HG03575 (cell line): ENCODE data around the gene ZNF236.

Experiments
- ATAC-seq: cut with Tn5 transposase; IDR thresholded peaks from one replicate; pipeline ENCODE4 v1.9.1; 2021; ENCODE audit not compliant: unreplicated experiment, insufficient number of reproducible peaks, low FRiP score; ENCODE audit errors: extremely low read depth

Gene ZNF236

GRCh38 chr18:76991021-76991688 lies 168.8 kb downstream of the ZNF236 start:
- no peak for ATAC-seq

- no peak for ATAC-seq
These were observed 170.1 kb downstream of the ZNF236 start for GRCh38 chr18:76992226-76993084.

- no peak for ATAC-seq
These were observed 170.7 kb downstream of the ZNF236 start for GRCh38 chr18:76993085-76993382.

- ATAC-seq: no peak
These were observed 171.2 kb downstream of the ZNF236 start for GRCh38 chr18:76993573-76993972.

- no peak for ATAC-seq
These were observed 171.8 kb downstream of the ZNF236 start for GRCh38 chr18:76994086-76994654.

- no peak for ATAC-seq
These were observed 173.5 kb downstream of the ZNF236 start for GRCh38 chr18:76995896-76996295.

GRCh38 chr18:76996429-76996828 lies 174.1 kb downstream of the ZNF236 start:
- ATAC-seq: no peak

- ATAC-seq: no peak
These were observed 175.8 kb downstream of the ZNF236 start for GRCh38 chr18:76997951-76998808.

- ATAC-seq: no peak
These were observed 176.7 kb downstream of the ZNF236 start for GRCh38 chr18:76999077-76999476.

GRCh38 chr18:77000527-77000926 lies 178.2 kb downstream of the ZNF236 start:
- ATAC-seq: no peak

GRCh38 chr18:77001041-77001440 lies 178.7 kb downstream of the ZNF236 start:
- no peak for ATAC-seq

GRCh38 chr18:77001979-77002378 lies 179.6 kb downstream of the ZNF236 start:
- ATAC-seq: no peak

- ATAC-seq: no peak
These were observed 180.1 kb downstream of the ZNF236 start for GRCh38 chr18:77002496-77002895.

- no peak for ATAC-seq
These were observed 181.0 kb downstream of the ZNF236 start for GRCh38 chr18:77003316-77003715.

GRCh38 chr18:77004555-77005380 lies 182.4 kb downstream of the ZNF236 start:
- no peak for ATAC-seq

GRCh38 chr18:77005651-77006195 lies 183.4 kb downstream of the ZNF236 start:
- ATAC-seq: no peak

GRCh38 chr18:77006305-77007175 lies 184.2 kb downstream of the ZNF236 start:
- no peak for ATAC-seq
